ENCODE results near the gene RNASE8. TPM values are rescaled to one million over a fixed set of nuclear protein-coding genes. Genes with fewer than 3 reads are reported as not detected.
"Not testable (repeated sequence)": the region's sequence is repeated elsewhere in the genome, so short reads cannot be mapped to it uniquely, and the experiment has no call there.

The RNASE8 gene
- total RNA-seq, 2 donors from 2014 or later, result not detected

- no peak for DNase-seq
- Mint-ChIP-seq H3K27ac (no peak overlapping the region), H3K27me3 (ENCODE audit: low read depth) (no peaks in the 10 kb centered on the region), H3K9me3 (no peaks in the 10 kb centered on the region), H3K4me3 (no peak overlapping the region), H3K4me1 (ENCODE audit: low read depth) (no peaks in the 10 kb centered on the region), H3K36me3 (ENCODE audit: insufficient read depth in 2 of 2) (no peaks in the 10 kb centered on the region)
- peak in 1 of 2 donors; percentile 33 for ATAC-seq (replicated peaks in 1 of 2)
Observed at GRCh38 chr14:21036751-21037150, 20.9 kb upstream of the RNASE8 start.

- Mint-ChIP-seq H3K27ac (no peak overlapping the region), H3K9me3 (no peaks in the 10 kb centered on the region), H3K36me3 (ENCODE audit: insufficient read depth in 2 of 2) (no peaks in the 10 kb centered on the region), H3K4me1 (ENCODE audit: low read depth) (no peaks in the 10 kb centered on the region), H3K4me3 (no peak overlapping the region), H3K27me3 (ENCODE audit: low read depth) (peaks cover 2% of the 10 kb centered on the region)
- DNase-seq (no peak), ATAC-seq (replicated peaks in 1 of 2) (no peak)
Observed at GRCh38 chr14:21037156-21037555, 20.5 kb upstream of the RNASE8 start.

- Mint-ChIP-seq H3K27ac (no peak overlapping the region), H3K36me3 (ENCODE audit: insufficient read depth in 2 of 2) (no peaks in the 10 kb centered on the region), H3K4me1 (ENCODE audit: low read depth) (no peaks in the 10 kb centered on the region), H3K4me3 (no peak overlapping the region), H3K27me3 (ENCODE audit: low read depth) (peaks cover 9% of the 10 kb centered on the region), H3K9me3 (no peaks in the 10 kb centered on the region)
- ATAC-seq (replicated peaks in 1 of 2) (no peak), DNase-seq (no peak)
Observed at GRCh38 chr14:21038441-21039422, 18.9 kb upstream of the RNASE8 start.

- H3K4me1 Mint-ChIP-seq (ENCODE audit: low read depth), result no peaks in the 10 kb centered on the region
- no peak overlapping the region for H3K27ac Mint-ChIP-seq
- ATAC-seq (replicated peaks in 1 of 2) (peak; percentile 72 to 77), DNase-seq (peak; percentile 17 to 20)
- H3K27me3 Mint-ChIP-seq (ENCODE audit: low read depth), result peaks cover 9% of the 10 kb centered on the region
- no peaks in the 10 kb centered on the region for H3K9me3 Mint-ChIP-seq
- H3K36me3 Mint-ChIP-seq (ENCODE audit: insufficient read depth in 2 of 2), result no peaks in the 10 kb centered on the region
- no peak overlapping the region for H3K4me3 Mint-ChIP-seq
Observed at GRCh38 chr14:21039585-21040369, 17.8 kb upstream of the RNASE8 start.

GRCh38 chr14:21040370-21040925, 17.2 kb upstream of the RNASE8 start:
- H3K27ac Mint-ChIP-seq, result no peak overlapping the region
- H3K27me3 Mint-ChIP-seq (ENCODE audit: low read depth), result peaks cover 16% of the 10 kb centered on the region
- no peak for DNase-seq
- H3K9me3 Mint-ChIP-seq, result no peaks in the 10 kb centered on the region
- H3K36me3 Mint-ChIP-seq (ENCODE audit: insufficient read depth in 2 of 2), result no peaks in the 10 kb centered on the region
- no peak for ATAC-seq (replicated peaks in 1 of 2)
- no peak overlapping the region for H3K4me3 Mint-ChIP-seq
- no peaks in the 10 kb centered on the region for H3K4me1 Mint-ChIP-seq (ENCODE audit: low read depth)

- not testable (repeated sequence) for H3K4me3 Mint-ChIP-seq; H3K27ac Mint-ChIP-seq; ATAC-seq (replicated peaks in 1 of 2); H3K4me1 Mint-ChIP-seq (ENCODE audit: low read depth); H3K36me3 Mint-ChIP-seq (ENCODE audit: insufficient read depth in 2 of 2); DNase-seq; H3K9me3 Mint-ChIP-seq
- H3K27me3 Mint-ChIP-seq (ENCODE audit: low read depth), result peaks cover 19% of the 10 kb centered on the region
Observed at GRCh38 chr14:21040941-21041340, 16.7 kb upstream of the RNASE8 start.

GRCh38 chr14:21041676-21042433, 15.8 kb upstream of the RNASE8 start, which contains the start of gene RNASE7:
RNASE7 (plus strand) TSS chr14:21042362; CDS start chr14:21042993, 631 bp downstream.
- no peak within 1 kb of the TSS for H3K27ac Mint-ChIP-seq

GRCh38 chr14:21042918-21043317, 14.7 kb upstream of the RNASE8 start:
- no peak overlapping the region for H3K4me3 Mint-ChIP-seq
- H3K27ac Mint-ChIP-seq, result no peak overlapping the region
- no peak for DNase-seq
- ATAC-seq (replicated peaks in 1 of 2), result no peak
- H3K4me1 Mint-ChIP-seq (ENCODE audit: low read depth), result no peaks in the 10 kb centered on the region
- H3K27me3 Mint-ChIP-seq (ENCODE audit: low read depth), result peaks cover 19% of the 10 kb centered on the region
- H3K36me3 Mint-ChIP-seq (ENCODE audit: insufficient read depth in 2 of 2), result no peaks in the 10 kb centered on the region
- no peaks in the 10 kb centered on the region for H3K9me3 Mint-ChIP-seq

More at GRCh38 chr14:21041676-21042433, 15.8 kb upstream of the RNASE8 start, which contains the start of gene RNASE7:
- no peaks in the 10 kb centered on the region for H3K9me3 Mint-ChIP-seq
- H3K27me3 Mint-ChIP-seq (ENCODE audit: low read depth), result peaks cover 19% of the 10 kb centered on the region
- DNase-seq (no peak), ATAC-seq (replicated peaks in 1 of 2) (no peak)
- H3K36me3 Mint-ChIP-seq (ENCODE audit: insufficient read depth in 2 of 2), result no peaks in the 10 kb centered on the region
- H3K4me1 Mint-ChIP-seq (ENCODE audit: low read depth), result no peaks in the 10 kb centered on the region
- H3K4me3 Mint-ChIP-seq, result no peak within 1 kb of the TSS

- no peaks in the 10 kb centered on the region for H3K9me3 Mint-ChIP-seq
- H3K4me1 Mint-ChIP-seq (ENCODE audit: low read depth), result no peaks in the 10 kb centered on the region
- H3K27me3 Mint-ChIP-seq (ENCODE audit: low read depth), result peaks cover 19% of the 10 kb centered on the region
- H3K36me3 Mint-ChIP-seq (ENCODE audit: insufficient read depth in 2 of 2), result no peaks in the 10 kb centered on the region
- no peak overlapping the region for H3K4me3 Mint-ChIP-seq
- DNase-seq (no peak), ATAC-seq (replicated peaks in 1 of 2) (no peak)
- no peak overlapping the region for H3K27ac Mint-ChIP-seq
Observed at GRCh38 chr14:21043387-21043973, 14.1 kb upstream of the RNASE8 start.

GRCh38 chr14:21043974-21044618, 13.5 kb upstream of the RNASE8 start:
- H3K27ac Mint-ChIP-seq, result no peak overlapping the region
- DNase-seq, result no peak

GRCh38 chr14:21047378-21047781, 10.2 kb upstream of the RNASE8 start:
- Mint-ChIP-seq H3K27ac (no peak overlapping the region), H3K27me3 (ENCODE audit: low read depth) (peaks cover 15% of the 10 kb centered on the region), H3K9me3 (no peaks in the 10 kb centered on the region), H3K4me1 (ENCODE audit: low read depth) (no peaks in the 10 kb centered on the region), H3K4me3 (no peak overlapping the region), H3K36me3 (ENCODE audit: insufficient read depth in 2 of 2) (no peaks in the 10 kb centered on the region)
- ATAC-seq (replicated peaks in 1 of 2) (no peak), DNase-seq (no peak)

More at GRCh38 chr14:21043974-21044618, 13.5 kb upstream of the RNASE8 start:
- H3K36me3 Mint-ChIP-seq (ENCODE audit: insufficient read depth in 2 of 2), result no peaks in the 10 kb centered on the region
- ATAC-seq (replicated peaks in 1 of 2), result no peak
- H3K9me3 Mint-ChIP-seq, result no peaks in the 10 kb centered on the region
- no peak overlapping the region for H3K4me3 Mint-ChIP-seq
- no peaks in the 10 kb centered on the region for H3K4me1 Mint-ChIP-seq (ENCODE audit: low read depth)
- peaks cover 19% of the 10 kb centered on the region for H3K27me3 Mint-ChIP-seq (ENCODE audit: low read depth)

GRCh38 chr14:21048638-21049037, 9.0 kb upstream of the RNASE8 start:
- H3K4me3 Mint-ChIP-seq, result no peak overlapping the region

More at GRCh38 chr14:21048638-21049037, 9.0 kb upstream of the RNASE8 start:
- ATAC-seq (replicated peaks in 1 of 2) (no peak), DNase-seq (no peak)
- no peaks in the 10 kb centered on the region for H3K36me3 Mint-ChIP-seq (ENCODE audit: insufficient read depth in 2 of 2)
- H3K27ac Mint-ChIP-seq, result no peak overlapping the region
- no peaks in the 10 kb centered on the region for H3K4me1 Mint-ChIP-seq (ENCODE audit: low read depth)
- H3K27me3 Mint-ChIP-seq (ENCODE audit: low read depth), result peaks cover 10% of the 10 kb centered on the region
- no peaks in the 10 kb centered on the region for H3K9me3 Mint-ChIP-seq

Data from activated T-cell treated with anti-CD3 and anti-CD28 coated beads, Interleukin-2, amount 50 U/mL, for 72 hours (primary cell).